HCT116 (cell line): Measurements from ENCODE around the gene CCDC66. TPM values are rescaled to one million over a fixed set of nuclear protein-coding genes. Genes with fewer than 3 reads are reported as not detected.

Experiments
- ATAC-seq: fragments of 200-7000 bp; cut with Tn5 transposase; 2 replicates; pipeline ENCODE4 v1.9.1; 2020; ENCODE audit warnings: mild to moderate bottlenecking, moderate library complexity
- BruUV-seq: library from RNA; stranded (reverse); fragments of 400-500 nt; replicated peaks from 2 replicates; lab custom pipeline; 2021; lab: Mats Ljungman, UMichigan
- CTCF ChIA-PET: fragments of 300-600 bp; sonication (Branson Sonifier 250); formaldehyde crosslinking; loops from one replicate; lab custom pipeline; 2021; ENCODE audit warnings: antibody characterized with exemption; lab: Charles Lee
- POLR2A ChIA-PET: fragments of 300-600, 350-600 bp; sonication (Branson Sonifier 250); formaldehyde crosslinking; loops from one replicate; lab custom pipeline; 2021; ENCODE audit warnings: antibody characterized with exemption; lab: Charles Lee
- RAD21 ChIA-PET, 2 experiments: fragments of 300-600 bp; sonication (Branson Sonifier 250); formaldehyde crosslinking; loops; one replicate each; lab custom pipeline; 2023; ENCODE audit warnings: low total read pairs in 2 of 2; ENCODE audit not compliant: uncharacterized antibody in 2 of 2, unreplicated experiment in 2 of 2, low non-redundant PET in 1 of 2; lab: Charles Lee
- DNase-seq: peaks from one replicate; pipeline ENCODE4 v3.0.0-alpha.2; 2010; ENCODE audit warnings: low read depth, low spot score
- H2AFZ ChIP-seq: fragments of 200-600 bp; shearing (Covaris generic), sonication (generic); 2 replicates; pipeline ENCODE4 v1.6.1; 2017; ENCODE audit warnings: low read depth, mixed run types, mixed read lengths, antibody characterized with exemption, low read length; ENCODE audit not compliant: poor library complexity, severe bottlenecking
- H3K27ac ChIP-seq: 2 replicates; pipeline ENCODE4 v1.5.1; 2012; ENCODE audit warnings: low read depth, low read length
- H3K27me3 ChIP-seq: fragments of 200-600 bp; sonication (generic); 2 replicates; pipeline ENCODE4 v1.6.1; 2016; ENCODE audit warnings: mixed run types, low read length, mixed read lengths; ENCODE audit not compliant: insufficient read depth
- H3K36me3 ChIP-seq, 2 experiments: fragments of 200-500 bp in 1 of 2; fragments of 200-600 bp in 1 of 2; sonication (Bioruptor generic) in 1 of 2; sonication (generic) in 1 of 2; 2 replicates each; pipeline versions ENCODE4 v1.5.1 to v1.6.1; 2014 to 2016; ENCODE audit warnings: low read length in 2 of 2, inconsistent platforms in 1 of 2, mixed read lengths in 1 of 2, mixed run types in 1 of 2; ENCODE audit not compliant: insufficient read depth in 2 of 2, control insufficient read depth in 1 of 2
- H3K4me1 ChIP-seq, 2 experiments: fragments of 200-600 bp in 1 of 2; sonication (generic) in 1 of 2; 2 replicates each; pipeline versions ENCODE4 v1.5.1 to v1.6.1; 2012 to 2017; ENCODE audit warnings: low read length in 2 of 2, inconsistent platforms in 1 of 2, mild to moderate bottlenecking in 1 of 2, mixed read lengths in 1 of 2, mixed run types in 1 of 2, moderate library complexity in 1 of 2; ENCODE audit not compliant: insufficient read depth in 2 of 2, control insufficient read depth in 1 of 2
- H3K4me2 ChIP-seq: fragments of 200-600 bp; sonication (generic); 2 replicates; pipeline ENCODE4 v1.6.1; 2017; ENCODE audit warnings: mixed run types, low read length, mixed read lengths
- H3K4me3 ChIP-seq, 2 experiments: fragments of 200-600 bp in 1 of 2; sonication (generic) in 1 of 2; replicated peaks in 1 of 2; 2 replicates each; pipeline ENCODE4 v1.5.1; 2011 to 2016; ENCODE audit warnings: low read length in 2 of 2, control low read depth in 1 of 2, low read depth in 1 of 2, mild to moderate bottlenecking in 1 of 2, mixed read lengths in 1 of 2, mixed run types in 1 of 2
- H3K79me2 ChIP-seq: fragments of 200-600 bp; sonication (generic); 2 replicates; pipeline ENCODE4 v1.6.1; 2017; ENCODE audit warnings: mild to moderate bottlenecking, mixed run types, low read length, moderate library complexity, mixed read lengths; ENCODE audit not compliant: insufficient read depth
- H3K9ac ChIP-seq: fragments of 200-600 bp; sonication (generic); 2 replicates; pipeline ENCODE4 v1.6.1; 2016; ENCODE audit warnings: low read length, mixed read lengths
- H3K9me2 ChIP-seq: fragments of 200-600 bp; sonication (generic), shearing (Covaris generic); 2 replicates; pipeline ENCODE4 v1.6.1; 2017; ENCODE audit warnings: mixed run types, mild to moderate bottlenecking, moderate library complexity; ENCODE audit not compliant: insufficient read depth
- H3K9me3 ChIP-seq, 2 experiments: fragments of 200-500 bp in 1 of 2; fragments of 200-600 bp in 1 of 2; sonication (Bioruptor generic) in 1 of 2; sonication (generic) in 1 of 2; 2 replicates each; pipeline ENCODE4 v1.6.1; 2014 to 2017; ENCODE audit warnings: low read length in 2 of 2, mixed read lengths in 2 of 2, inconsistent platforms in 1 of 2, low read depth in 1 of 2, mild to moderate bottlenecking in 1 of 2, mixed run types in 1 of 2, moderate library complexity in 1 of 2; ENCODE audit not compliant: control insufficient read depth in 1 of 2, insufficient read depth in 1 of 2
- H4K20me1 ChIP-seq: fragments of 200-600 bp; sonication (generic), shearing (Covaris generic); 2 replicates; pipeline ENCODE4 v1.6.1; 2017; ENCODE audit warnings: mixed run types, mild to moderate bottlenecking, moderate library complexity; ENCODE audit not compliant: insufficient read depth
- CBX3 ChIP-seq: IDR thresholded peaks from 2 replicates; pipeline ENCODE4 v1.6.1; 2012; ENCODE audit warnings: low read depth
- CEBPB ChIP-seq: IDR thresholded peaks from 2 replicates; pipeline ENCODE4 v1.6.1; 2012; ENCODE audit warnings: low read depth
- CTCF ChIP-seq, 3 experiments: fragments of 200-600 bp in 1 of 3; sonication (generic) in 1 of 3; IDR thresholded peaks in 2 of 3; conservative IDR thresholded peaks in 1 of 3; 2 replicates each; pipeline ENCODE4 v1.5.1; 2012 to 2017; ENCODE audit warnings: low read depth in 2 of 3, low read length in 2 of 3, antibody characterized with exemption in 1 of 3, borderline replicate concordance in 1 of 3, control low read depth in 1 of 3, mild to moderate bottlenecking in 1 of 3, mixed read lengths in 1 of 3, mixed run types in 1 of 3, moderate library complexity in 1 of 3; ENCODE audit not compliant: insufficient read depth in 1 of 3
- EZH2 ChIP-seq: fragments of 200-600 bp; sonication (generic); IDR thresholded peaks from 2 replicates; pipeline ENCODE4 v1.6.1; 2017; ENCODE audit warnings: antibody characterized with exemption, mixed run types
- EZH2phosphoT487 ChIP-seq: fragments of 200-600 bp; IDR thresholded peaks from 2 replicates; pipeline ENCODE4 v1.6.1; 2018; ENCODE audit warnings: antibody characterized with exemption, borderline replicate concordance
- FOSL1 ChIP-seq: IDR thresholded peaks from 2 replicates; pipeline ENCODE4 v1.6.1; 2012; ENCODE audit warnings: low read depth
- JUND ChIP-seq: IDR thresholded peaks from 2 replicates; pipeline ENCODE4 v1.6.1; 2012
- POLR2AphosphoS5 ChIP-seq: IDR thresholded peaks from 2 replicates; pipeline ENCODE4 v1.6.1; 2011; ENCODE audit warnings: mild to moderate bottlenecking, low read depth, low read length, moderate library complexity
- SIN3A ChIP-seq: IDR thresholded peaks from 2 replicates; pipeline ENCODE4 v1.6.1; 2012; ENCODE audit warnings: low read depth
- SRF ChIP-seq: IDR thresholded peaks from 2 replicates; pipeline ENCODE4 v1.6.1; 2012; ENCODE audit warnings: low read depth
- TCF7L2 ChIP-seq: IDR thresholded peaks from 2 replicates; pipeline ENCODE4 v1.7.0; 2011; ENCODE audit warnings: borderline replicate concordance, inconsistent platforms; ENCODE audit not compliant: insufficient read depth, insufficient read length; ENCODE audit errors: extremely low read depth
- YY1 ChIP-seq: IDR thresholded peaks from 2 replicates; pipeline ENCODE4 v1.6.1; 2011; ENCODE audit warnings: low read length, low read depth, moderate library complexity, mild to moderate bottlenecking; ENCODE audit not compliant: insufficient replicate concordance; ENCODE audit errors: extremely low read depth
- ZFX ChIP-seq: fragments of 450-650 bp; IDR thresholded peaks from 2 replicates; pipeline ENCODE4 v1.6.1; 2017
- ZNF274 ChIP-seq: fragments of 200-500 bp; sonication (Bioruptor generic); IDR thresholded peaks from 2 replicates; pipeline ENCODE4 v1.6.1; 2014; ENCODE audit warnings: mild to moderate bottlenecking, low read depth, low read length, inconsistent platforms
- intact Hi-C: fragments of 100-400 bp; cut with micrococcal nuclease; formaldehyde crosslinking; loops from 2 replicates; pipeline ENCODE4 v1.10.0; 2022
- total RNA-seq: library from RNA; stranded (reverse); gene quantifications from one replicate; pipeline ENCODE4 v1.2.1, GENCODE V29; 2021; ENCODE audit not compliant: unreplicated experiment
- TF ChIP-seq, protein P1 (sequence below): IDR thresholded peaks from 2 replicates; pipeline ENCODE4 v1.6.1; 2011; ENCODE audit warnings: mild to moderate bottlenecking, low read length, moderate library complexity; ENCODE audit not compliant: insufficient replicate concordance; ENCODE audit errors: extremely low read depth
- TF ChIP-seq, protein P2 (sequence below): IDR thresholded peaks from 2 replicates; pipeline ENCODE4 v1.6.1; 2012; ENCODE audit warnings: low read depth

The CCDC66 gene
- total RNA-seq, 1 experiment from 2014 or later = 16.9 TPM

- no peak overlapping the region for H3K9ac ChIP-seq
- no peaks in the 10 kb centered on the region for H3K9me2 ChIP-seq
- H3K4me2 ChIP-seq = no peak overlapping the region
- CTCF ChIA-PET = no interaction called here
- H3K27me3 ChIP-seq = no peaks in the 10 kb centered on the region
- TF ChIP-seq POLR2AphosphoS5 (no peak), SIN3A (no peak), CTCF (IDR thresholded peaks at IDR 0.05 in 2 of 3, conservative IDR thresholded peaks at IDR 0.05 in 1 of 3; ENCODE audit: borderline replicate concordance in 1 of 3, insufficient read depth in 1 of 3, low read depth in 2 of 3, low read length in 2 of 3) (no peak), YY1 (no peak), ZFX (no peak), FOSL1 (no peak), CEBPB (no peak), EZH2 (no peak), CBX3 (no peak), TCF7L2 (no peak), SRF (no peak), ZNF274 (no peak), JUND (no peak), EZH2phosphoT487 (no peak)
- TF ChIP-seq, protein P1, sequence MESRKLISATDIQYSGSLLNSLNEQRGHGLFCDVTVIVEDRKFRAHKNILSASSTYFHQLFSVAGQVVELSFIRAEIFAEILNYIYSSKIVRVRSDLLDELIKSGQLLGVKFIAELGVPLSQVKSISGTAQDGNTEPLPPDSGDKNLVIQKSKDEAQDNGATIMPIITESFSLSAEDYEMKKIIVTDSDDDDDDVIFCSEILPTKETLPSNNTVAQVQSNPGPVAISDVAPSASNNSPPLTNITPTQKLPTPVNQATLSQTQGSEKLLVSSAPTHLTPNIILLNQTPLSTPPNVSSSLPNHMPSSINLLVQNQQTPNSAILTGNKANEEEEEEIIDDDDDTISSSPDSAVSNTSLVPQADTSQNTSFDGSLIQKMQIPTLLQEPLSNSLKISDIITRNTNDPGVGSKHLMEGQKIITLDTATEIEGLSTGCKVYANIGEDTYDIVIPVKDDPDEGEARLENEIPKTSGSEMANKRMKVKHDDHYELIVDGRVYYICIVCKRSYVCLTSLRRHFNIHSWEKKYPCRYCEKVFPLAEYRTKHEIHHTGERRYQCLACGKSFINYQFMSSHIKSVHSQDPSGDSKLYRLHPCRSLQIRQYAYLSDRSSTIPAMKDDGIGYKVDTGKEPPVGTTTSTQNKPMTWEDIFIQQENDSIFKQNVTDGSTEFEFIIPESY = no peak
- TF ChIP-seq, protein P2, sequence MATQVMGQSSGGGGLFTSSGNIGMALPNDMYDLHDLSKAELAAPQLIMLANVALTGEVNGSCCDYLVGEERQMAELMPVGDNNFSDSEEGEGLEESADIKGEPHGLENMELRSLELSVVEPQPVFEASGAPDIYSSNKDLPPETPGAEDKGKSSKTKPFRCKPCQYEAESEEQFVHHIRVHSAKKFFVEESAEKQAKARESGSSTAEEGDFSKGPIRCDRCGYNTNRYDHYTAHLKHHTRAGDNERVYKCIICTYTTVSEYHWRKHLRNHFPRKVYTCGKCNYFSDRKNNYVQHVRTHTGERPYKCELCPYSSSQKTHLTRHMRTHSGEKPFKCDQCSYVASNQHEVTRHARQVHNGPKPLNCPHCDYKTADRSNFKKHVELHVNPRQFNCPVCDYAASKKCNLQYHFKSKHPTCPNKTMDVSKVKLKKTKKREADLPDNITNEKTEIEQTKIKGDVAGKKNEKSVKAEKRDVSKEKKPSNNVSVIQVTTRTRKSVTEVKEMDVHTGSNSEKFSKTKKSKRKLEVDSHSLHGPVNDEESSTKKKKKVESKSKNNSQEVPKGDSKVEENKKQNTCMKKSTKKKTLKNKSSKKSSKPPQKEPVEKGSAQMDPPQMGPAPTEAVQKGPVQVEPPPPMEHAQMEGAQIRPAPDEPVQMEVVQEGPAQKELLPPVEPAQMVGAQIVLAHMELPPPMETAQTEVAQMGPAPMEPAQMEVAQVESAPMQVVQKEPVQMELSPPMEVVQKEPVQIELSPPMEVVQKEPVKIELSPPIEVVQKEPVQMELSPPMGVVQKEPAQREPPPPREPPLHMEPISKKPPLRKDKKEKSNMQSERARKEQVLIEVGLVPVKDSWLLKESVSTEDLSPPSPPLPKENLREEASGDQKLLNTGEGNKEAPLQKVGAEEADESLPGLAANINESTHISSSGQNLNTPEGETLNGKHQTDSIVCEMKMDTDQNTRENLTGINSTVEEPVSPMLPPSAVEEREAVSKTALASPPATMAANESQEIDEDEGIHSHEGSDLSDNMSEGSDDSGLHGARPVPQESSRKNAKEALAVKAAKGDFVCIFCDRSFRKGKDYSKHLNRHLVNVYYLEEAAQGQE = no peak
- POLR2A ChIA-PET = no interaction called here
- H3K9me3 ChIP-seq = no peaks in the 10 kb centered on the region
- RAD21 ChIA-PET = no interaction called here
- H3K36me3 ChIP-seq = peaks cover 8% of the 10 kb centered on the region in 2 experiments; a peak in 3 of 4 replicates
- ATAC-seq (no peak), DNase-seq (no peak)
- intact Hi-C loops = no loop called here
- peaks cover 12% of the 10 kb centered on the region; the same call in 1 of the 2 replicates for H3K79me2 ChIP-seq
- no peak overlapping the region for H3K27ac ChIP-seq
- no peak overlapping the region for H3K4me3 ChIP-seq
- BruUV-seq = no TSS peak
- H3K4me1 ChIP-seq = peaks cover 0 to 5% of the 10 kb centered on the region in 2 experiments; a peak in 1 of 4 replicates
- H4K20me1 ChIP-seq = no peaks in the 10 kb centered on the region
- H2AFZ ChIP-seq = no peak overlapping the region
Measured at GRCh38 chr3:56611364-56611763, 54.4 kb downstream of the CCDC66 start.
